Tibial artery (tissue), 4 donors: ENCODE results near the gene TIGD3.

ENCODE experiments used
- DNase-seq, 2 donors: peaks; one replicate each; pipeline ENCODE4 v3.0.0-alpha.2; 2019
- H3K27ac ChIP-seq, 2 donors: fragments of 200-600 bp; sonication (generic) in 1 of 2; 1 replicate in 1 of 2; 2 replicates in 1 of 2; pipeline ENCODE4 v1.5.1; 2018 to 2019; ENCODE audit warnings: mild to moderate bottlenecking in 1 of 2
- H3K27me3 ChIP-seq, 2 donors: fragments of 200-600 bp; sonication (generic) in 1 of 2; one replicate each; pipeline versions ENCODE4 v1.5.1 to v1.6.0; 2016 to 2019
- H3K36me3 ChIP-seq, 3 donors: fragments of 200-600 bp; sonication (generic) in 2 of 3; one replicate each; pipeline ENCODE4 v1.5.1; 2016 to 2019; ENCODE audit warnings: mild to moderate bottlenecking in 2 of 3
- H3K4me1 ChIP-seq, 4 donors: fragments of 200-600 bp; sonication (generic) in 2 of 4; 1 replicate in 3 of 4; 2 replicates in 1 of 4; pipeline ENCODE4 v1.5.1; 2016 to 2019
- H3K4me3 ChIP-seq, 2 donors: fragments of 200-600 bp; sonication (generic) in 1 of 2; 1 replicate in 1 of 2; 2 replicates in 1 of 2; pipeline ENCODE4 v1.5.1; 2018 to 2019; ENCODE audit warnings: mild to moderate bottlenecking in 2 of 2
- H3K9me3 ChIP-seq, 3 donors: fragments of 200-600 bp; sonication (generic) in 1 of 3; one replicate each; pipeline ENCODE4 v1.5.1; 2016 to 2019
- CTCF ChIP-seq, 2 experiments: fragments of 200-600 bp in 1 of 2; fragments of 450-650 bp in 1 of 2; IDR thresholded peaks; one replicate each; pipeline ENCODE4 v1.5.1; 2017 to 2019; ENCODE audit warnings: antibody characterized with exemption in 2 of 2, mild to moderate bottlenecking in 1 of 2, moderate library complexity in 1 of 2
- intact Hi-C: fragments of 100-400 bp; cut with DNase I; formaldehyde crosslinking; loops from one replicate; pipeline ENCODE4 v1.15.0; 2023; ENCODE audit warnings: low total_unique reads

The TIGD3 gene

GRCh38 chr11:65320386-65321075, 34.0 kb upstream of the TIGD3 start:
- intact Hi-C loops: no loop called here
- H3K36me3 ChIP-seq: peaks cover 0 to 20% (median 17%) of the 10 kb centered on the region in 3 donors
- DNase-seq: no peak
- H3K27ac ChIP-seq: no peak overlapping the region
- no peak for TF ChIP-seq CTCF (IDR thresholded peaks at IDR 0.05)
- H3K4me1 ChIP-seq: peaks cover 0 to 18% (median 3%) of the 10 kb centered on the region in 4 donors
- H3K9me3 ChIP-seq: no peaks in the 10 kb centered on the region
- no peak overlapping the region for H3K4me3 ChIP-seq
- no peaks in the 10 kb centered on the region for H3K27me3 ChIP-seq

GRCh38 chr11:65321076-65321475, 33.5 kb upstream of the TIGD3 start:
- H3K4me1 ChIP-seq: peaks cover 0 to 13% (median 1%) of the 10 kb centered on the region in 4 donors
- no peak overlapping the region for H3K27ac ChIP-seq
- TF ChIP-seq CTCF (IDR thresholded peaks at IDR 0.05): no peak
- H3K4me3 ChIP-seq: no peak overlapping the region
- intact Hi-C loops: no loop called here
- H3K36me3 ChIP-seq: peaks cover 0 to 20% (median 17%) of the 10 kb centered on the region in 3 donors
- DNase-seq: no peak
- H3K9me3 ChIP-seq: no peaks in the 10 kb centered on the region
- no peaks in the 10 kb centered on the region for H3K27me3 ChIP-seq

GRCh38 chr11:65321828-65322485, 32.6 kb upstream of the TIGD3 start:
- no peak for DNase-seq
- Histone ChIP-seq H3K4me1 (peaks cover 0 to 4% (median 1%) of the 10 kb centered on the region in 4 donors), H3K27me3 (no peaks in the 10 kb centered on the region), H3K4me3 (no peak overlapping the region), H3K27ac (no peak overlapping the region), H3K36me3 (peaks cover 0 to 20% (median 17%) of the 10 kb centered on the region in 3 donors), H3K9me3 (no peaks in the 10 kb centered on the region)
- intact Hi-C loops: no loop called here
- no peak for TF ChIP-seq CTCF (IDR thresholded peaks at IDR 0.05)

GRCh38 chr11:65323813-65324212, 30.7 kb upstream of the TIGD3 start:
- Histone ChIP-seq H3K4me3 (no peak overlapping the region), H3K27me3 (no peaks in the 10 kb centered on the region), H3K36me3 (peaks cover 0 to 20% (median 17%) of the 10 kb centered on the region in 3 donors), H3K27ac (no peak overlapping the region), H3K4me1 (no peaks in the 10 kb centered on the region), H3K9me3 (no peaks in the 10 kb centered on the region)
- intact Hi-C loops: no loop called here
- no peak for TF ChIP-seq CTCF (IDR thresholded peaks at IDR 0.05)
- no peak for DNase-seq

- intact Hi-C loops: no loop called here
- no peak for TF ChIP-seq CTCF (IDR thresholded peaks at IDR 0.05)
Measured at GRCh38 chr11:65325435-65325834, 29.1 kb upstream of the TIGD3 start.

More at GRCh38 chr11:65325435-65325834, 29.1 kb upstream of the TIGD3 start:
- no peak for DNase-seq
- H3K4me3 ChIP-seq: no peak overlapping the region
- H3K9me3 ChIP-seq: no peaks in the 10 kb centered on the region
- H3K4me1 ChIP-seq: no peaks in the 10 kb centered on the region
- H3K27ac ChIP-seq: no peak overlapping the region
- H3K36me3 ChIP-seq: peaks cover 0 to 20% (median 16%) of the 10 kb centered on the region in 3 donors
- no peaks in the 10 kb centered on the region for H3K27me3 ChIP-seq
